Activated gamma-delta T cell treated with Interleukin-2 at 50 U/mL for 16 hours (primary cell): ENCODE measurements around the gene SHOC2.

Source experiments
- DNase-seq: peaks from one replicate; pipeline ENCODE4 v3.0.0-alpha.2; 2020

Gene SHOC2

GRCh38 chr10:110957606-110958005 lies 38.2 kb downstream of the SHOC2 start:
- DNase-seq: no peak

GRCh38 chr10:110959379-110960332 lies 40.3 kb downstream of the SHOC2 start:
- DNase-seq: no peak

DNA sequence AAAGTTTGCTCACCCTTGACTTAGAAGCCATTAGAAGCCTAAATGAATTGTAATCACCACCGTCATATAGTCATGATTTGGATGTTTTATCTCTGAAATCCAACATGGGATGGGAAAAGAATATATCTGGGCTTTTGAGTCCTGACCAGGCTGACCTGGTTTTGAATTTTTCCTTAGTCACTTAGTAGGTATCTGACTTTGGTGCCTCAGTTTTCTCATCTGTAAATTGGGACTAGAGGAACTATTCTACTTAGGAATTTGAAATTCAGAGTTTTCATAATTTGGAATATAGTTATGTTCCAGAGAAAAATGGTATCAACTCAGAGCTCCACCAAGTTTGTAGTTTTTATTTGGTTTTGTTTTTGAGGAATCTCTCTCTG lies 40.9 kb downstream of the SHOC2 start:
- DNase-seq: no peak

DNA sequence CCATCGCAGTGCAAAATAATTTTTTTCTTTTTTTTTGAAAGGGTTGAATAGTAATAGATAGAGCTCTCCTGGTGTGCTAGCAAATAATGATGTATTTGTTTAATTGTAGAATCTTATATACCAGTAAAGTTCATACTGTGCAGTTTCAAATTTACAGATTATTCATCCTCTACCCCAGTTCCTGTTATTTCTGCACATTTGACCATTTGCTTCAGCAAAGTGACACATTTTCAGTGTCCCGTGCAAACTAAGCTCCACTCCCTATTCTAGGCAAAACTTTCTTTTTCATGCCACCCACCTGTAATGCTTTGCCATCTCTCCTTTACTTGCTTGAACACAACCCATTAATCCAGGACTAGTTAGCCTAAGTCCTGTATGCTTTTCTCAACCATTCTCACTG lies 43.0 kb downstream of the SHOC2 start:
- no peak for DNase-seq

- no peak for DNase-seq
Measured at GRCh38 chr10:110963162-110963561, 43.8 kb downstream of the SHOC2 start.

- DNase-seq: no peak
Measured at GRCh38 chr10:110964681-110965080, 45.3 kb downstream of the SHOC2 start.

- DNase-seq: no peak
Measured at GRCh38 chr10:110965216-110965615, 45.8 kb downstream of the SHOC2 start.

- DNase-seq: no peak
Measured at GRCh38 chr10:110966146-110966545, 46.7 kb downstream of the SHOC2 start.

DNA sequence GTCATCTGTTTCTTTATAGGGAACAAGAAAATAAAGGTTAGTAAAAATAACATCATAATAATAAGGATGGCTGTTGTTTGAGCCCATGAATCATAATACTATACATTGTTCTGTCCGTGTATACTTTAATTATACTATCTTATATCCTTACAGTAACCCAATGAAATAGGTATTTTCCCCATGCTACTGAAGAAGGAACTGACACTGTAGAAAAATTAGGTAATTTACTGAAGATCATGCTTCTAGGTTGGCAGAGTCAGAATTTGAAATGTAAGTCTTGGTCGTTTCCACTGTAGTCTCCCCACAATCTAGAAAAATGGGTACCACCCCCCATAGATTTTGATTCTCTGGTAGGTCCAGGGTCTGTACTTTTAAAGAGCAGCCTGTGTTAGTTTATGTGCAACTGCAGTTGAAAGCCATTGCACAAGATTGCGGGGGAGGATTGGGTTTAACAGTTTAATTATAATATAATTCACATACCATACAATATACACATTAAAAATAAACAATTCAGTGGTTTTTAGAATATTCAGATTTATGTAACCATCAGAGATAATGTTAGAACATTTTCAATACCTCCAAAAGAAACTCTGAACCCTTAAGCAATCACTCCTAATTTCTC lies 47.7 kb downstream of the SHOC2 start:
- no peak for DNase-seq

DNA sequence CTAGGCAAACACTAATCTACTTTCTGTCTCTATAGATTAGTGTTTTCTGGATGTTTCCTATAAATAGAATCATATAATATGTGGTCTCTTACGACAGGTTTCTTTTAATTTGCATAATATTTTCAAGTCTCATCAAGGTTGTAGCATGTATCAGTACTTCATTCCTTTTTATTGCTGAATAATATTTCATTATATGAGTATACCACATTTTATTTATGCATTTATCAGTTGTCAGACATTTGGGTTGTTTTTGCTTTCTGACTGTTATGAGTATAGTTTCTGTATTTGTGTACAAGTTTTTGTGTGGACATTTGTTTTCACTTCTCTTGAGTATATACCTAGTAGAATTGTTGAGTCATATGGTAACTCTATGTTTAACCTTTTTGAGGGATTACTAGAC lies 48.2 kb downstream of the SHOC2 start:
- DNase-seq: no peak

DNA sequence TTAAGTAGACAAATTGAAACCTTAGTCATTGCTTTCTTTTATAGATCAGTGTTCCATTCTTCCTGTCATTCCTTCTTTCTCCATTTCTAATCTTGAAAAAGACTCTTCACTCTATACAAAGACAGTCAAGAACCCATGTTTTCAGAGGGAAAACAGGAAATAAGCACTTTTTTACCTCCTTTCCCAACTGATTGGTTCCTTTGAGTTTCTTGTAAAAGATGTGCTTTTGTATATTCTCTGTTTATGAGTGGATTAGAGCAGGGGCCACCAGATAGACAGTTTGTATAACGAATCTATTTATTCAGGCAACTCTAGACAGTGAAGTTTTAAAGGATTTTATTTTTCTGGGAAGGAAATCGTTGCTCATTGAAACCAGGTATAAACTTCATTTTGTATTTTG lies 49.8 kb downstream of the SHOC2 start:
- no peak for DNase-seq

- DNase-seq: no peak
Measured at GRCh38 chr10:110971638-110972037, 52.2 kb downstream of the SHOC2 start.

GRCh38 chr10:110972231-110973134 lies 53.1 kb downstream of the SHOC2 start:
- no peak for DNase-seq

GRCh38 chr10:110973400-110973799 lies 54.0 kb downstream of the SHOC2 start:
- no peak for DNase-seq

GRCh38 chr10:110976577-110976976 lies 57.2 kb downstream of the SHOC2 start:
- DNase-seq: no peak

DNA sequence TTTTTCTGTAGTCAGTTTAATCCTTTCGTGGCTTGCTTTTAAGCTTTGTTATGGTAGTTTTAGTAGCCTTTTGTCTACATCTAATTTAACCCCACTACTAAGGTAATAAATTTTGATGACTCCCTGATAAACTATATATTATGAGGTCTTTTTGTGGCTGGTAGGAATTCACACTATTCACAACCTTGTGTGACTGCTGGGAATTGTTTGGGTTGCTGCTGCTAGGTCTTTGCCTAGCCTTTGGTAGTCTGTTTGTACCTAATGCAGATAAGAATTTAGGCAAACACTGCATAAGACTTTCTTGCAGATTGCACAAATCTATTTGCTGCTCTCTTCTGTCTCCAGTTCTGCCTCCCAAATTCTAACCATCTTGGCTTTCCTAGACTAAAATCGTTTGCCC lies 58.3 kb downstream of the SHOC2 start:
- DNase-seq: no peak

DNA sequence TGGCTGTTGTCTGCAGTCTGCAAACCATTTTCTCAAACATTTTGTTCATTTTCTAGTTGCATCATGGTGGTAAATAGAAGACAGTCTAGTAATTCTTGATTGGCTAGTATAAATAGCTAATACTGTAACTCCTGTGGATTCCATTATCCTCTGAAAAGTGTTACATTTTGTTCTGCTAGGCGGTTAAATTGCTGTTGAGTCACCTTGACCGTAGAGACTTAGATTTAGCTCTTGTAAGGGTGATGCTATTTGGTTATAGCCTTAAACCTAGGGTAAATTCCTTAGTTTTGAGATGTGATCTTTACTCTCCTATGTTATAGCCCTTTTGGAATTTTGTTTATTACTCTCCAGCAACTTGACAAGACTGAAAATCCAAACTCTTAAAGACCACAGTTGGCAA lies 58.8 kb downstream of the SHOC2 start:
- no peak for DNase-seq

- DNase-seq: no peak
Measured at GRCh38 chr10:110979611-110980010, 60.2 kb downstream of the SHOC2 start.

DNA sequence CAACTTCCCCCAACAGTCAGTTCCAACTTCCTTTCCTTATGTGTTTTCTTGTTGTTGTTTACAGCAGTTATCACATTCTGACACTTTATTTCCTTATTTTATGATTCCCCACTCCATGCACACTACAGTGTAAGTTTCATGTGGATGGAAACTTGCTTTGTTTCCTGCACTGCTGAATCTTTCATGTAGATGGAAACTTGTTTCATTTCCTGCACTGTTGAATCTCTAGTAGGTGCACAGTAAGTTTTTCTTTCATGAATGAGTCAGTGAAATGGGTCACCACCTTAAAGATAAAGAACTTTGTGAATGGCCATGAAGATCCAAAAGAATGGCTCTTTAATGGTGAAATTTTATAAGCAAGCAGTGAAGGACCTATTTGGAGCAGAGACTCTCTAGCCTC lies 61.4 kb downstream of the SHOC2 start:
- DNase-seq: no peak

- DNase-seq: no peak
Measured at GRCh38 chr10:110983466-110983865, 64.1 kb downstream of the SHOC2 start.

DNA sequence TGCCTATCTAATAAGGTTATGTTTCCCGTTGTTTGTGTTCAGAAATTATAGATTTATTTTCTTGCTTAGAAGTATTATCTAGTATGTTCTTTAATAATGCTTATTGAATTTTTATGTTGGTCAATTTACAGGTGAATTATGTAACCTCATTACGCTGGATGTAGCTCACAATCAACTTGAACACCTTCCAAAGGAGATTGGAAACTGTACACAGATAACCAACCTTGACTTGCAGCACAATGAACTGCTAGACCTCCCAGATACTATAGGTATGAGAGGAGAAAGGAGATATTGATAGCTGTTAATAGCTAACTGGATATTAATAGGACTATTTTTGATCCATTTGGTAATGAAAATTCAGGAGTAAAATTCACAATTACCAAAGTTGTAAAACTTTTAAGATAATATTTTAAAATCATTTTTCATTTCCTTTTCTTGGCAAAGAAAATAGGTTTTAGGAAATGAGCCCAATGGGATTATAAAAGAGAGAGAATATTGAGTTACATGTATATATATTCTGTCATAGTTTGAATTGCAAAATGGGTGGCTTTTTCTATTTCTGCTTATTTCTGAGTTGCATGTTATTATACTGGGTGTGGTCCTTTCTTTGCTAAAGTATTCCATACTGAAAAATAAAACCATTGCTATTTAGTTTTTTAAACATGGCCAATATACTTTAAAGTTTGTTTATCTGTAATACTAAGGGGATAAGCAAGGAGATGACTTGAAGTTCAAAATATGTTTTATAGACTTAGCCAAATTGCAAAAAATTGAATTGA lies 66.3 kb downstream of the SHOC2 start:
- no peak for DNase-seq

GRCh38 chr10:110989016-110989415 lies 69.6 kb downstream of the SHOC2 start:
- no peak for DNase-seq
